Fibroblast of villous mesenchyme (primary cell): ENCODE results near the gene HES5. TPM values are rescaled to one million over a fixed set of nuclear protein-coding genes. Genes with fewer than 3 reads are reported as not detected.

Experiments
- DNase-seq: peaks from one replicate; pipeline ENCODE4 v3.0.0-alpha.2; 2010; ENCODE audit warnings: low read depth
- H3K4me3 ChIP-seq: 2 replicates; pipeline ENCODE4 v1.5.1; 2011; ENCODE audit warnings: low read depth, mild to moderate bottlenecking, low read length
- total RNA-seq: library from RNA; depleted of rRNA; stranded (reverse); fragments of >200 nt; gene quantifications from 2 replicates; pipeline ENCODE4 v1.2.3, GENCODE V29; 2012
- TF ChIP-seq, protein P1 (sequence below): IDR thresholded peaks from 2 replicates; pipeline ENCODE4 v1.5.1; 2012; ENCODE audit warnings: low read depth, mild to moderate bottlenecking, low read length; ENCODE audit not compliant: insufficient read depth

Gene HES5
- total RNA-seq, 1 donor: under 0.01 TPM

GRCh38 chr1:2483026-2483425, 47.0 kb downstream of the HES5 start:
- H3K4me3 ChIP-seq: no peak overlapping the region
- TF ChIP-seq, protein P1, sequence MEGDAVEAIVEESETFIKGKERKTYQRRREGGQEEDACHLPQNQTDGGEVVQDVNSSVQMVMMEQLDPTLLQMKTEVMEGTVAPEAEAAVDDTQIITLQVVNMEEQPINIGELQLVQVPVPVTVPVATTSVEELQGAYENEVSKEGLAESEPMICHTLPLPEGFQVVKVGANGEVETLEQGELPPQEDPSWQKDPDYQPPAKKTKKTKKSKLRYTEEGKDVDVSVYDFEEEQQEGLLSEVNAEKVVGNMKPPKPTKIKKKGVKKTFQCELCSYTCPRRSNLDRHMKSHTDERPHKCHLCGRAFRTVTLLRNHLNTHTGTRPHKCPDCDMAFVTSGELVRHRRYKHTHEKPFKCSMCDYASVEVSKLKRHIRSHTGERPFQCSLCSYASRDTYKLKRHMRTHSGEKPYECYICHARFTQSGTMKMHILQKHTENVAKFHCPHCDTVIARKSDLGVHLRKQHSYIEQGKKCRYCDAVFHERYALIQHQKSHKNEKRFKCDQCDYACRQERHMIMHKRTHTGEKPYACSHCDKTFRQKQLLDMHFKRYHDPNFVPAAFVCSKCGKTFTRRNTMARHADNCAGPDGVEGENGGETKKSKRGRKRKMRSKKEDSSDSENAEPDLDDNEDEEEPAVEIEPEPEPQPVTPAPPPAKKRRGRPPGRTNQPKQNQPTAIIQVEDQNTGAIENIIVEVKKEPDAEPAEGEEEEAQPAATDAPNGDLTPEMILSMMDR: no peak
- DNase-seq: no peak

DNA sequence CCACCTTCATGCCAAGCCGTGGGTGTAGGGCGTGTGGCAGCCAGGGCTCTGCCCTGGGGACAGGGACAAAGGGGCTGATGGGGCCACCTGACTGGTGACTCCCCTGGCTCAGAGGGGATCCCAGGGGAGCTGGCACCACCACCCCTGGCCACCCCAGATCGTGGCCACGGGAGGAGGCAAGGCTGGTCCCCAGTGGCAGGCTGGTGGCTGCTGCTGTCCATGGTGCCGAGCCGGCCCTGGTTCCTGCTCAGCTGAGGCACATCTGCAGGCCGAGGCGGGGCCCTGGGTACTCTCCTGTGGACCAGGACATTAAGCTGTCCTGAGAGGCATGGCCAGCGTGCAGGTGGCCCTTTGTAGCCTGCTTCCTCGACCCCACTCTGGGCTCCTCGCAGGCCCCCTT, 47.5 kb downstream of the HES5 start:
- no peak for DNase-seq
- TF ChIP-seq, protein P1: no peak
- no peak overlapping the region for H3K4me3 ChIP-seq

GRCh38 chr1:2481885-2482284, 48.2 kb downstream of the HES5 start:
- H3K4me3 ChIP-seq: no peak overlapping the region
- TF ChIP-seq, protein P1: no peak
- no peak for DNase-seq

DNA sequence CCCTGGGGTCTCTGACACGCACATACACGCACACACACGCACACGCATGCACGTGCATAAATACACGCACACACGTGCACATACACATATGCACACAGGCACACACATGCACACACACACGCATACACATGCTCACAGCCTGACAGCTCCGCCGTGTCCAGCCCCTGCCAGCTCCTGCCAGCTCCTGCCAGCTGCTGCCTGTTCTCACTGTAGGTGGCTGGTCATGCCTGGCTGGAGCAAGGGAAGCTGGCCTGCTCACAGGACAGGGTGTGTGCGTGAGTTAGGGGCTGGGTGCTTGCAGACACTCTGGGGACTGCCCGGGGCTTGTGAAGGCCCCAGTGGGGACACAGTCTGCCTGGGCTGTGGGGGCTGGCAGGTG, 49.1 kb downstream of the HES5 start:
- TF ChIP-seq, protein P1: no peak
- H3K4me3 ChIP-seq: no peak overlapping the region
- DNase-seq: no peak

GRCh38 chr1:2480236-2480985, 49.7 kb downstream of the HES5 start:
- TF ChIP-seq, protein P1: no peak
- no peak overlapping the region for H3K4me3 ChIP-seq
- no peak for DNase-seq

- DNase-seq: no peak
- TF ChIP-seq, protein P1: no peak
- no peak overlapping the region for H3K4me3 ChIP-seq
These were observed 50.4 kb downstream of the HES5 start for GRCh38 chr1:2479618-2480017.

GRCh38 chr1:2479186-2479585, 50.9 kb downstream of the HES5 start:
- TF ChIP-seq, protein P1: no peak
- no peak overlapping the region for H3K4me3 ChIP-seq
- DNase-seq: no peak
